Fibroblast of villous mesenchyme (primary cell): ENCODE results near the gene METTL21A. TPM values are rescaled to one million over a fixed set of nuclear protein-coding genes. Genes with fewer than 3 reads are reported as not detected.
"Not testable (repeated sequence)": the region's sequence is repeated elsewhere in the genome, so short reads cannot be mapped to it uniquely, and the experiment has no call there.

Source experiments
- DNase-seq: peaks from one replicate; pipeline ENCODE4 v3.0.0-alpha.2; 2010; ENCODE audit warnings: low read depth
- H3K4me3 ChIP-seq: 2 replicates; pipeline ENCODE4 v1.5.1; 2011; ENCODE audit warnings: low read depth, mild to moderate bottlenecking, low read length
- CTCF ChIP-seq: IDR thresholded peaks from 2 replicates; pipeline ENCODE4 v1.5.1; 2012; ENCODE audit warnings: low read depth, mild to moderate bottlenecking, low read length; ENCODE audit not compliant: insufficient read depth
- total RNA-seq: library from RNA; depleted of rRNA; stranded (reverse); fragments of >200 nt; gene quantifications from 2 replicates; pipeline ENCODE4 v1.2.3, GENCODE V29; 2012

METTL21A gene
- total RNA-seq, 1 donor, result 13.0 TPM

DNA sequence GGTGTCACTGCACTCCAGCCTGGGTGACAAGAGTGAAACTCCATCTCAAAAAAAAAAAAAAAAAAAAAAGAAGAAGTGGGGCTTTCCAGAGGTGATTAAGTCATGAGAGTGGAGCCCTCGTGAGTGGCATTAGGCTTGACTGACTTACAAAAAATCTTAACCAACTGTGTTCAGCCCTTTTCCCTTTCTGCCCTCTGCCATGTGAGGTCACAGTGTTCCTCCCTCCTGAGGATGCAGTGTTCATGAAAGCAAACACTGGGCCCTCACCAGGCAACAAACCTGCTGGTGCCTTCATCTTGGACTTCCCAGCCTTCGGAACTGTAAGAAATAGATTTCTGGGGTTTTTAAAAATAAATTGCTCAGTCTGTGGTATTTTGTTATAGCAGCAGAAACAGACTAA, 37.0 kb upstream of the METTL21A start:
- no peak for TF ChIP-seq CTCF
- no peak overlapping the region for H3K4me3 ChIP-seq
- no peak for DNase-seq

- no peak overlapping the region for H3K4me3 ChIP-seq
- no peak for DNase-seq
- TF ChIP-seq CTCF, result no peak
These were observed 35.8 kb upstream of the METTL21A start for GRCh38 chr2:207660994-207661393.

DNA sequence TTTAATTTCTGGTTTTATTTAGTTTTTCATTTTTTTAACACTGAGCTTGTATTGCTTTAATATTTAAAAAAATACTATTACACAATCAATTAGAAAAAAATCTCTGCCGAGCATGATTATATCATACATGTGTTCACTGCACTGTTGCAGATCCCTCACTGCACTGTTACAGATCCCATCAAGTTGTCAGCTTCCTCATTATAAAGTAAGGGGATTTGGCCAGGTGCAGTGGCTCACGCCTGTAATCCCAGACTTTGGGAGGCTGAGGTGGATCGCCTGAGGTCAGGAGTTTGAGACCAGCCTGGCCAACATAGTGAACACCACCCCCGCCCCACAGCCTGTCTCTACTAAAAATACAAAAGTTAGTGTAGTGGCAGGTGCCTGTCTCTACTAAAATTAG, 33.0 kb upstream of the METTL21A start:
- H3K4me3 ChIP-seq, result no peak overlapping the region
- no peak for DNase-seq
- TF ChIP-seq CTCF, result no peak

GRCh38 chr2:207655000-207655399, 29.8 kb upstream of the METTL21A start:
- TF ChIP-seq CTCF, result no peak

DNA sequence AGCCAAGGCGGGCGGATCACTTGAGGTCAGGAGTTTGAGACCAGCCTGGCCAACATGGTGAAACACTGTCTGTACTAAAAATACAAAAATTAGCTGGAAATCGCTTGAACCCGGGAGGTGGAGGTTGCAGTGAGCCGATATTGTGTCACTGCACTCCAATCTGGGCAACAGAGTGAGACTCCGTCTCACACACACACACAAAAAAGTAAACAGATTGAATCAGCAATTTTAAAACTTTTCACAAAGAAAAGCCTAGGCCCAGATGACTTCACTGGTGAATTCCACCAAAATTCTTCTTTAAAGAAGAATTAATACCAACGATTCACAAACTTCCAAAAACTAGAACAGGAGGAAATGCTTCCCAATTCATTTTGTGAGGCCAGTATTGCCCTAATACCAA, 21.4 kb upstream of the METTL21A start:
- not testable (repeated sequence) for H3K4me3 ChIP-seq, DNase-seq

More at GRCh38 chr2:207655000-207655399, 29.8 kb upstream of the METTL21A start:
- DNase-seq, result no peak
- no peak overlapping the region for H3K4me3 ChIP-seq

GRCh38 chr2:207643892-207644291, 18.7 kb upstream of the METTL21A start:
- no peak for DNase-seq
- TF ChIP-seq CTCF, result no peak
- no peak overlapping the region for H3K4me3 ChIP-seq

DNA sequence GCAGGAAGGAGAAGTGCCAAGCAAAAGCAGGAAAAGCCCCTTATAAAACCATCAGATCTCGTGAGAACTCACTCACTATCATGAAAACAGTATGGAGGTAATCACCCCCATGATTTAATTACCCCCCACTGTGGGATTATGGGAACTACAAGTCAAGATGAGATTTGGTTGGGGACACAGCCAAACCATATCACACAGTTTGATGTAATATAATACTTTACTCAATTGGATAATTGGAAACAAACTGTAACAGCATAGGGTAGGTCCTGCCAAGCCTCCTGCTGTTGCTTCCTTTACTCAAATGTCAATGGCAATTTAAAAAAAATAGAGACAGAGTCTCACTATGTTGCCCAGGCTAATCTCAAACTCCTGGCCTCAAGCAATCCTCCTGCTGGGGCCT, 15.5 kb upstream of the METTL21A start:
- TF ChIP-seq CTCF, result no peak
- no peak for DNase-seq
- no peak overlapping the region for H3K4me3 ChIP-seq
